CD4-positive, alpha-beta T cell treated with Interleukin-12 subunit alpha and Interleukin-12 subunit beta, for 1 hour (primary cell): ENCODE data around the gene SLC17A8.
"Not testable (repeated sequence)": the region's sequence is repeated elsewhere in the genome, so short reads cannot be mapped to it uniquely, and the experiment has no call there.

Source experiments
- DNase-seq: peaks from one replicate; pipeline ENCODE4 v3.0.0-alpha.2; 2020

SLC17A8 gene

DNA sequence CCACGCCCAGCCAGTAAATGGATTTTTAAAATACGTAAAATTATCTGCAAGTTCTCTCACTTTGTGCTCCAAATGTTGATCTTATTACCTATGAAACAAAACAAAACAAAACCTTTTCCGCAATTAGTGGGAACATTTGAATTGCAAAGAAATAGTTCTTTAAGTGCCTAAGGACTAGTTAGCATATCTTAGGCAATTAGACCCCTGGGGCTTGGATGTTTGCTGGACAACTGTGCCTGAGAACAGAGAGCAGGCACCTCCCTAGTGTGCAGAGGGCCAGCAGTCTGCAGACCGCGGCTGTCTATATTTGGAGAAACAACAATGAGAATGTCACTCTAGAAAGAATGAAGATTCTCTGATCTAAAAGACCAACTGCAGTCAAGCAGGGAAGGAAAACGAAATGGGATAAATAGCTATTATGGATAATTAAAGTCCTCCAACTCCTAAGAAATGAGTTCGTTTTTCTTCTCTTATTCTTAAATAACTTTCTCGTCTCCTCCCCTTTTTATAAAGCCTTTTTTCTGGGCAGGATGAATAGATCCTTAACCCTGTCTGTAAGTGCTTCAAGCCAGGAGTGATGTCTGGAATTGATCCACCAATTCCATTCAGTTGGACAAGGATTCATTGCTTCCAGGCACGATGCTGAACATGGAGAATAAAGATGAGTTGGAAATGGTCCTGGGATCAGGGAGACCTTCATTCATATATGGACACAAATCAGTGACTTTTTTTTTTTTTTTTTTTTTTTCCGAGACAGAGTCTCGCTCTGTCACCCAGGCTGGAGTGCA, 16.2 kb downstream of the SLC17A8 start:
- no peak for DNase-seq

DNA sequence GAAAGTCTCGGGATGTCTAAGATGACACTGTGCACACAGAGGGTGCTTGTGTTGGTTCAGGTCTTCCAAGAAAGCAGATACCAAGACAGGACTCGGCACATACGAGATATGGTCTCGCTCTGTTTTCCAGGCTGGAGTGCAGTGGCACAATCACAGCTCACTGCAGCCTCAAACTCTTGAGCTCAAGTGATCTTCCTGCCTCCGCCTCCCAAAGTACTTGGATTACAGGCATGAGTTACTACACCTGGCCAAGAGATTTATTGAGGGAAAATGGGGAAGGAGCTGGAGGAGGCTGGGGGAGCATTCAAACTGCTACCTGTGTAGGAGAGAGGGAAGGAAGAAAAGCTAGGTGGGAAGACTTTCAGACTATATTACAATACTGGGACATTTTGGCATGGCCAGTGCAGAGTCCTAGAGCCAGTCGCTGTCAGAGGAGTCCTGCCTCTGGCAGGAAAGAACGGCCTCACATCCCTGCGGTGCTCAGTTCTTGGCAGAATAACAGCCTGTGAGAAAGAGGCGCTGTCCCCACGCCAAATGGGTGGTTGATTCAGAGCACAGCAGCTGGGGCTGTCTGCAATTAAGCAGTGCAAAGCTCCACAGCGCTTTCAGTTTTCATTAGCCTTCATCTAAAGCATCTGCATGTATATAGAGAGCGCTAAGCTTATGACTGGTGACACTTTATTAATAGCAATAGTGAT, 18.3 kb downstream of the SLC17A8 start:
- DNase-seq, result no peak

DNA sequence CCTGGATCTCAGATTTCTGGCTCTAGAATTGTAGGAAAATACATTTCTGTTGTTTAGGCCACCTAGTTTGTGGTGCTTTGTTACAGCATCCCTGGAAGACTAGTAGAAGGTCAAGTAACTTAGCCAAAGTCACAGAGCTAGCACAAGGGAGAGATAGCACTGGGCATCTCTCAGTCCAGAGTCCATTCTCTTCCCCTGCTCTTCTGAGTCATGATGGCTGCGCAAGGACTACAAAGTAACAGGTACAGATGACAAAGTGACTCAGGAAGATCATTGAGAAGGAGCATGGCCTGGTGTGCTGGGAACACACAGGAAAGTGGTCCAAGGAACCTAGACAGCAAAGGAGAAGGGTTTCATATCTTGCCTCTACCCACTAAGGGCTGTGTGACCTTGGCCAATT, 19.3 kb downstream of the SLC17A8 start:
- DNase-seq, result no peak

DNA sequence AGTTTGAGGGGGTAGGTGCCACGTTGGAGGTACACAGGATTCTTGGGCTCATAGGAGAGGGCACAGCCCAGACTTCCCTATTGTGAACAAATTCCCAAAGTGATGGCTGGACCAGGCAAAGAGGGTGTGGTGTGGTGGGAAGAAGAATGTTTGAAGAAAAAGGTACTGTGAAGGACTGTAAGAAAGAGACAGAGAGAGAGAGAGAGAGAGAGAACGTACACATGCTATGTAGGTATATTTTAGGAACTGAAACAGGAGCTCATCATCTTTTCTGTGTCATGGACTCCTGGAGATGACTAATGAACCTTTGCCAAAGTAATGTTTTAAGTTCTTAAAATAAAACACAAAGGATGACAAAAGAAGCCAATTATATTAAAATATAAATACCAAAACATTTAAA, 24.5 kb downstream of the SLC17A8 start:
- DNase-seq, result no peak

DNA sequence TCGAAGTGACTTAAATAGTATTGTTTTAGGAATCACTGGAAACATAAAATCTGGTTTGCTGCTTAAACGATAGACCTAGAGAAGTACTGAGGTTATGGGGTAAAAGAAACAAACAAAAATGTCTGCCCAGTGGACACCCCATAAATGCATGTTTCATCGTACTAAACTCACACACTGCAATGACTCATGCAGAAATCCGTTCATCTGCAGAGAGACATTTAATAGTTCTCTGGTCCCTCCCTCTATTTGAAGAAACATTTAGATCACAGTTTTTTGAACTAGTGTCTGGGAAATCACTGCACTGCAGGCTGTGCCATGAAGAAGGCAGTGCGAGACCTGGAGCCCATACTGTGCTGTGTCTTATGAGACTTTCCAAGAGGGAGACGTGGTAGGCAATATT, 25.5 kb downstream of the SLC17A8 start:
- DNase-seq, result no peak

DNA sequence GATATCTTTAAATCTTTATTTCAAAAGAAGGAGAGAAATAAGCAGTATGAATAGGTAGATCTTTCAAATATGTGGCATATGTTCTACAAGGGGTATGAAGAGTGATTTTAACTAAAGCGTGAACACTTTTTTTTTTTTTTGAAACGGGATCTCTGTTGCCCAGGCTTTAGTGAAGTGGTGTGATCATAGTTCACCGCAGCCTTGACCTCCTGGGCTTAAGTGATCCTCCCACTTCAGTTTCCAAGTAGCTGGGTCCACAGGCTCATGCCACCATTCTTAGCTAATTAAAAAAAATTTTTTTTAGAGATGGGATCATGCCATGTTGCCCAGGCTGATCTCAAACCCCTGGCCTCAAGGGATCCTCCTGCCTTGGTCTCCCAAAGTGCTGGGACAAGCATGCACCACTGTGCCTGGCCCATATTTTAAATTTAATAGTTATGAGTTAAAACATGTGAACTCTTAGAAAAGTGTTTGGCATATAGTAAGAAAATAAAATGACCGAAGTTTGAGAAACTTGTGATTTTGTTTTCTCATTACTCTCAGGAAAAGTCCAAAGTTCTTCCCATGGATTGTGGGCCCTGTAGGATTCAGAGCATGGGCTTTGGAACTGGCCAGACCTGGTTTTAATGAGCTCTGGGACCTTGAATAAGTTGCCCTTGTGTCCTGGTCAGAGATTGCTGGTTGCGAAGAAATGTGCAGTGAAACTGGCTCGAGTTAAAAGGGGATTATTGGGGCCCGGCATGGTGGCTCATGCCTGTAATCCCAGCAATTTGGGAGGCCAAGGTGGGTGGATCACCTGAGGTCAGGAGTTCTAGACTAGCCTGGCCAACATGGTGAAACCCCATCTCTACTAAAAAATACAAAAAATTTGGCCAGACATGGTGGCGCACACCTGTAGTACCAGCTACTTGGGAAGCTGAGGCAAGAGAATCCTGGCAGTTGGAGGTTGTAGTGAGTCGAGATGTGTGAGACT, 27.0 kb downstream of the SLC17A8 start:
- DNase-seq, result no peak

DNA sequence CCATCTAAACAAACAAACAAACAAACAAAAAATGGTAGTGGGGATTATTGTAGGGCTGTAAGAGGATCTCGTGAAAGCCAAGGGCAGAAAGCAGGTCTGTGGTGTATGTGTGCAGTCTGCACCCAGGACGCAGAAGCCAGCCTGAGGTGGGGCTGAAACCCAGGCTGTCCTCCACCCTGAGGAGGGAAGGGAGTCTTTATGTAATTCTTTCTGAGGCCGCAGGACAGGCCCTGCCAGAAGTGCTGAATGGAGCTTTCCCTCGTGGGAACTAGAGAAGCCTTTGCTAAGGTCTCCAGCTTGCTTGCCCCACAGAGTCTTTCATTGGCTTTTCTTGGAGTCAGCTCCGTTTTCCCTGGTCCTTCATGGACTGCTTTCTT, 27.7 kb downstream of the SLC17A8 start:
- DNase-seq, result no peak

DNA sequence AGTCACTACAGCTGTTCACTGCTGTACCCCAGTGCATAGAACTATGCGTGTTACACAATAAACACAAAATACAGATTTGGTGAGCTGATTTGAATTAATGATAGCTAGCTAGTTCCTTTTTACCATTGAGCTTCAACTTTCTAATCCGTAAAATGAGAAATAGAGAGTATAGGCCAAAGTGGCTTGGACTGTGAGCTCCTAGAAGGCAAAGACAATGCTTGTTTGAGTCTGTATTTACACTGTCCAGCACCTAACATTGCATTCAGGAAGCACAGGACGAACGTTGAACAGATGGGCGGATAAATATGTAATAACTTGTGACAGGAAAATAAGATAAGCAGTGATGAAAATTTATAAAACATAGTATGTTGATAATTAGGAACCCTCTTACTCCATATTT, 31.5 kb downstream of the SLC17A8 start:
- DNase-seq, result no peak

DNA sequence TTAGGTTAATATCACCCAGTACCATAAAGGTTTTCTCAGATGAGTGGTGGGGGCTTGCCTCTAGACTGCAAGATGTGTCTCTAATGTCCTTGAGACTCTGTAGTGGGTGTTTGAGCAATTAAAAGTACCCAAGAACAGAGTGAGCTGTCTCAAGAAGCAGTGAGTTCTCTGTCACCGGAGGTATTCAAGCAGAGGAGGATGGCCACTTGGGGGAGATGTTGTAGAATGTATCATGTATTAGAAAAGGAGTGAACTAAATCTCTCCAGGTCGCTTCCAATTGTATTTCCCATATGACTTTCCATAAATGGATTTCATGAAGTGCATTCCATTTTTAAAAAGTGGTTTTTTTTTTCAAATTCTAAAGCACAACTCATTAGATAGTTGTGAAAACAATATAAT, 35.0 kb downstream of the SLC17A8 start:
- DNase-seq, result no peak

DNA sequence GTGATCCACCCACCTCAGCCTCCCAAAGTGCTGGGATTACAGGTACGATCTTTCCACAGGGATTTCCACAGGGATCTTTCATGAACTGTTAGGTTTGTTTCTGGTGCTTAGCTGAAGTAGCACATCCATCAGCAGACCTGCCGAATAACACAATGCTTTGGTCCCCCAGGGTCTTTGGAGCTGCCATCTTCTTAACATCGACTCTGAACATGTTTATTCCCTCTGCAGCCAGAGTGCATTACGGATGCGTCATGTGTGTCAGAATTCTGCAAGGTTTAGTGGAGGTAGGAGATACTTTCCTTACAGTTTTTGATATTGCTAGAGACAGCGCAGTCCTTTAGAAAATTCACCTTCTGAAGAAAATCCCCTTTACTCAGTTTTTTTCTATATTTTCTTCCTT, 36.3 kb downstream of the SLC17A8 start:
- no peak for DNase-seq

DNA sequence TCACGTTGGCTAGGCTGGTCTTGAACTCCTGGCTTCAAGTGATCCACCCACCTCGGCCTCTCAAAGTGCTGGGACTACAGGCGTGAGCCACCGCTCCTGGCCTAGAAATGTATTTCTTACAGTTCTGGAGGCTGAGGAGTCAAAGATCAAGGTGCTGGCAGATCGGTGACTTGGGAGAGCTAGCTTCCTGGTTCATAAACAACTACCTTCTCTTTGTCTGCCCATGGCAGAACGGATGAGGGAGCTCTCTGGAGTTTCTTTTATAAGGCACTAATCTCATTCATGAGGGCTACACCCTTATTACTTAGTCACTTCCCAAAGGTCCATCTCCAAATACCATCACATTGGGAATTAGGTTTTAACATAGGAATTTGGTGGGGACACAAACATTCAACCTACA, 38.9 kb downstream of the SLC17A8 start:
- DNase-seq, result no peak

DNA sequence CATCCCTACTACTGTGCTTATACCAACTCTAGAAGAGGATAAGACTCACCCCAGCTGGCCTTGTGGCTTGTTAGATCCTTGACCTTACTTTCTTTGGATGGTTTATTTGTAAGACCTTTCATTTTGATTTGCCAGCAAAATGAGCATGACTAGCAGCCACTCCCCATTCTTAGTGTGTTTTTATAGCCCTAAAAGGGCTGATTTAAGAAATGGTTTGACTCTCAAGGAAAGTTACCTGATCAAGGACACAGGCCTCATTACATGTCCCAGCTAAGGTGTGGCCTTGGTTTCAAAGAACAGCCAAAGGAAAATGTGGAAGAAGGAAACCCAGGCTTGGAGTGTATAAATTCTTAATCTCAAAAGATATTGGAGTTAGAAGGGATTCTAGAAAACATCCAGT, 41.4 kb downstream of the SLC17A8 start:
- DNase-seq, result no peak

DNA sequence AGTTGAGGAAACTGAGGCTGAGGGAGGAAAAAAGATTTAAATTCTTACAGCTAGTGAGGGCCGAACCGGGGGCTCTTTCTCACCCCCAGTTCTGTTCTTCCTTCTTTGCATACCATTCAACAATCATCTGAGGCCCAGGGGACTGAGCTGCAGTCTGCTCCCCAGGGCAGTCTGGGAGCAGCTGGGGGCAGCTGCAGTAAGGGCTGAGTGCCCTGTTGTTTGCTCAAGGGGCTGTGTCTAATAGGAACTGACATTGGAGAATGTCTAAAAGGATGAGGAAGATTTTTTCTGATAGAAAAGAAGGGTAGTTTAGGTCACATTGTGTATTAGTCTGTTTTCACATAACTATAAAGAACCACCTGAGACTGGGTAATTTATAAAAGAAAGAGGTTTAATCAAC, 42.2 kb downstream of the SLC17A8 start:
- no peak for DNase-seq

DNA sequence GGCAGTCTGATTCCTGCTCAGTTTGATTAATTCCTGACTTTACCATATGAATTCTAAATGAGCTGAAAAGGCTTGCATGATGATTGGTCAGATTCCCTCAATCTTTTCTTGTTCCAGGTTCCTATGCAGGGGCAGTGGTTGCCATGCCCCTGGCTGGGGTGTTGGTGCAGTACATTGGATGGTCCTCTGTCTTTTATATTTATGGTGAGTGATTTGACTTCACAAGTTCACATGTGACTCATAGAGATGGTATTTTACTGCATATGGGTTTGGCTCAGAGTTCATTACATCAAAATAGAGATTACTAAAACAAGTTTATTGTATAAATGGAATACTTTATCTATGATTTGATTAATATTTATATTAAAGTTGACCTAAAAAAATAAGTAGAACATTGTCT, 44.8 kb downstream of the SLC17A8 start:
- no peak for DNase-seq

DNA sequence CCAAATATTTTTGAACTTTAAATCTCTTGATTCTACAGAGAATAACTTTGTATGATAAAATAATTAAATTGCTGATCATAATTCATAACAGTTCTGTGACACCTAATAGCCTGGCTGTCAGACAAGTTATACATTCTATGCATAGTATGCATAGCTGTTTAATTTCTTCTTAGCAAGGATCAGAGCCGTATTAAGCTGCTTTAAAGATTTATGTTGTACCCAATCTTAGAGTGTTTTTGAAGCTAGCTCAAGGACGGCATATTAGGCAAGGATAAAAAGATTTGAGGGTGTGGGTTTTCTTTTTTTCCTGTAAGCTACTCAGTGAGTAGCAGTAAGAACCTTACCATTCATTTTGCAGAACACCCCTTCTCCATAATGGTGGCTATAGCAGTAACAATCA, 45.9 kb downstream of the SLC17A8 start:
- DNase-seq, result no peak

DNA sequence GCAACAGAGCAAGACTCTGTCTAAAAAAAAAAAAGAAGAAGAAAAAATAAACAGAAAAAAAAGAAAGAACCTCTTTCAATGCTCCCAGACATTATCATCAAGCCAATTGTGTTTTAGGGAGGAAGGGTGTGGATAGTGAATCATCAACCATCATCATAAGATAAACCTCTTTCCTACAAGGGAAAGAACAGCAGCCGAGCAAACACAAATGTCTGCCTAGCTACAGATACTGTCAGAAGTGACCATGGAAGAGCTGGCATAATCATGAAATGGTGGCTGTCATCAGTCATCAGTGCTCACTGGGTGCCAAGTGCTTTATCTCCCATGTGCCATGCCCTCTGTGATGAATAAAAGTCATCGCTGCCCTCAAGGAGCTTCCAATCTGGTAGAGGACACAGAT, 46.6 kb downstream of the SLC17A8 start:
- no peak for DNase-seq

DNA sequence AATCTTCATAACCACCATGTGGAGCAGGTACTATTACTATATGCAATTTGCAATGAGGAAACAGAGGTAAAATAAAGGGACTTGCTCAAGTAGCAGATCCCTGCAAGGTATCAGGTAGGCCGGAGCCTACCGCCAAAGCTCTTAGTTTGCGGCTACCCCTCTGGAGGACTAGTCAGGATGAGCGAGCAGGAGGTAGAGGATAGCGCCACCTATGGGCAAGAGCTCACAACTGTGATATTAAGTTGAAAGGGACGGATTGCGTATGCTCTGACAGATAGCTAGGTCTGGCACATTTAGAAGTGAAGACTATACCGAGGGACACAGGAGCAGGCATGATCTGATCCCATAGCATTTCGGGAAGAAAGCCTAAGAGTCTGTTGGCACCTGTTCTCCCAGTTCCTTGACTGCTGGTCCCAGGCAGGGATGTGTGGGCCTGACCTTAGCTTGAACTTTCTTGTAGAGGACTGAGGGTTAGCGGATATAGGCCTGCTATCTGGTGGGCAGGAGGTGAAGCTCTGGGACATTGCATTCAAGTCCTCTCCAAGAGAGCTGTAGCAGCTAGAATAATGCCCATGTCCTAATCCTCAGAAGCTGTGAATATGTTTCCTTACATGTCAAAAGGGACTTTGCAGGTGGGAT, 48.0 kb downstream of the SLC17A8 start:
- no peak for DNase-seq

DNA sequence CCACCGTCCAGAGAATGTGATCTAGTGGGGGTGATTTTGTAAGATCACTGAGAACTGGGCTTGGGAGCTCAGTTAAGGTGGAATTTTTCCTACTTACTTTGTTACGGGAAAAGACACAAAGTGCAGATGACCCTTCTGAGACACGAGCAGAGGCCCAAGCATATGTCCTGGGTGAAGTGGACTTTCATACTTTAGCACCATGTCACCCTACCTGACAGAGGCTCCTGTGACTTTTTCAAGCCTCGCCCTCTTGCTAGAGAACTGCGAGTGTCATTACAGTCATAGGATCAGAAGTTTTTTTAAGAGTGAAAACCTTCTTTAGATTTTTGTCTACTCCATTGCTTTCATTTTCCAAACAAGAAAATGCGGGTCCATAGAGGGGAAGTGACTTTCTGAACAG, 56.1 kb downstream of the SLC17A8 start:
- DNase-seq, result no peak

DNA sequence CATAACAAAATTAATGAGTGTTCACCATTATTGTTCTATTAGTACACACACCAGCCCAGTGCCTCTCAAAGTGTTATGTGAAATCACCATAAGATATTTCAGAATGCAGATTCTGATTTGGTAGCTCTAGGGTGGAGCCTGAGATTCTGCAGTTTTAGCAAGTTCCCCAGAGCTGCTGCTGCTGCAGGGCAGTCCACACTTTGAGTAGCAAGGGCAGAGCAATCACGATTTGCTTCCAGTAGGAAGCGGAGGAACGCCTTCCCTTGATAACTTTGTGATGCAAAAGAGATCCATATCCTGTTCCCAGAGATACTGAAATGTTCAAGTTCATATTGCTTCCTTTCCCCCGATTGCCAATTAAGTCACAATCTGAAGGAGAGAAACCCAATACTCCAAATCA, 57.9 kb downstream of the SLC17A8 start:
- DNase-seq, result no peak

DNA sequence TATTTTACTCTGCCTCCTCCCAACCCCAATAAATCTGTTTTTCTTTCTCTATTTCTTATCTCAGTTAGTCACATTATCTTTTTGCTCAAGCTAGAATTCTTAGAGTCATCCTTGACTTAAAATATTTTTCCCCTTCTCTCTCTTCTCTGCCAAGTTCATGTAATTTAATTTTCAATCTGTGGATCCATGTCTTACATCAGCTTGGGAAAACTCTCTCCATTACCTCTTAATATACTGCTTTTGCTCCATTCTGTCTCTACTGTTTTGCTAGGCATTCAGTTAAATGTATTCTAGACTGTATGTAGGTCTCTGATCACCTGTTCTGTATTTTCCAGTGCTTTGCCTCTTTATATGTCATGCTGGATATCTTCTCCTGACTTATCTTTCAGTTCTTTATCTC, 65.8 kb downstream of the SLC17A8 start:
- DNase-seq, result no peak

DNA sequence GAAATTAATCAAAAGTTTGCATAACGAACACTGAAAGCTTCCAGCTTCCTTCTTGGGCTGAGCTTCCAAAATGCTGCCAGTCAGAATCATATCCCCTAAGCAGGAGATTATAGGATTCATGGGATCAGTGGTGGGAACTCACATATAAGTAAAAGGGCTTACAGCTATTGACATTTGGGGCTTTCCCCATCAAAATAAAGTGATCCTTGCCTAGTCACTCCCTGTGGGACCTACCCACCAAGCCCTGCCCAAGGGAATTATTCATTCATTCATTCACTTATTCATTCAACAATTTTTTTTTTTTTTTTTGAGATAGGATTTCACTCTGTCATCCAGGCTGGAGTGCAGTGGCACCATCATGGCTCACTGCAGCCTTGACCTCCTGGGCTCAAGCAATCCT, 69.3 kb downstream of the SLC17A8 start:
- DNase-seq, result no peak

DNA sequence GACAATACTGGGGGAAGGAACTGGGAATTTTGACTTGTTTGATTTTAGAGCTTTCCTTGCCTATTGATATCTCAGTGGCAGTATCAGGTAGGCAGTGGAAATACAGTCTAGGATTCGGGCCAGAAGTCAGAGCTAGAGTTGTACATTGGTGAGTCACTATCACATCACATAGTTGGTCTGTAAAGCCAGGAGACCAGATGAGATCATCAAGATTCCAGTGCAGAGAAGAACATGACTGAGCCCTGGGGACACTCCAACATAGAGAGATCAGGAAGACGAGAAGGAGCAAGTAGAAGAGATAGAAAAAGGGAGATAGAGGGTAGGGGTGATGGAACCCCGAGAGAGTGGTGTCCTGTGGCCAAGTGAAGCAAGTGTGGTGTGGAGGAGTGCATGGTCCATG, 70.2 kb downstream of the SLC17A8 start:
- no peak for DNase-seq

DNA sequence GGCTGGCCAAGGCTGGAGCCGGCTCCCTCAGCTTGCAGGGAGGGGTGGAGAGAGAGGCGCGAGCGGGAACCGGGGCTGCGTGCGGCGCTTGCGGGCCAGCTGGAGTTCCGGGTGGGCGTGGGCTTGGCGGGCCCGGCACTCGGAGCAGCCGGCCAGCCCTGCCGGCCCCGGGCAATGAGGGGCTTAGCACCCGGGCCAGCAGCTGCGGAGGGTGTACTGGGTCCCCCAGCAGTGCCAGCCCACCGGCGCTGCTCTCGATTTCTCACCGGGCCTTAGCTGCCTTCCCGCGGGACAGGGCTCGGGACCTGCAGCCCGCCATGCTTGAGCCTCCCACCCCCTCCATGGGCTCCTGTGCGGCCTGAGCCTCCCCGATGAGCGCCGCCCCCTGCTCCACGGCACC, 73.4 kb downstream of the SLC17A8 start:
- DNase-seq, result not testable (repeated sequence)
